Measurements from ENCODE around the gene ARHGEF7.

ARHGEF7 gene

DNA sequence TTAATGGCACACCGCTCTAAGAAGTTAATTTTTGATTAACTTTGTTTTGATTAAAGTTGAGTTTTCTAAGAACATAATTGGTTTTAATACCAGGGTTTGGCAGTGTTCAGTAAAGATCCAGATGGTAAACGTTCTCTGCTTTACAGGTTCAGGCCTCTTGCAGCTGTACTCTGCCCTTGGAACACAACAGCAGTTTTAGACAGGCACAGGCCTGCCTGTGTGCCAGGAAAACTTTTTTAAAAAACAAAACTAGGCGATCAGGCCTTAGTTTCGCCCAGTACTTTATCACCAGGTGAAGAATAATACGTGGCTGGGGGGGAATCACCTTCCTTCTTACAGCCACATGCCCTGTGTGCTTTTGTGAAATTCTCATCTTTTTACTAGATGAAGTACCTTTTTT, 167.3 kb downstream of the ARHGEF7 start:
- no peak for DNase-seq

DNA sequence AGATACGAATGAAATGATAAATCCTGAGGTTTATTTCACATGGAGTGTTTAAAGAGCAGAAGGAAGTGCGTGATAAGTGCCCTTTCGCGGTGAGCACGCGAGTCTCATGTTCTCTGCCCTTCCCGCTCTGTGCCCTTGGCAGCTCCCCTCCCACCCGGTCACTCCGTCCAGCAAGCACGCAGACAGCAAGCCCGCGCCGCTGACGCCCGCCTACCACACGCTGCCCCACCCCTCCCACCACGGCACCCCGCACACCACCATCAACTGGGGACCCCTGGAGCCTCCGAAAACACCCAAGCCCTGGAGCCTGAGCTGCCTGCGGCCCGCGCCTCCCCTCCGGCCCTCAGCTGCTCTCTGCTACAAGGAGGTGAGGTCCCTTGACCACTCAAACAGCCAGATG, 167.9 kb downstream of the ARHGEF7 start:
- DNase-seq, result no peak

DNA sequence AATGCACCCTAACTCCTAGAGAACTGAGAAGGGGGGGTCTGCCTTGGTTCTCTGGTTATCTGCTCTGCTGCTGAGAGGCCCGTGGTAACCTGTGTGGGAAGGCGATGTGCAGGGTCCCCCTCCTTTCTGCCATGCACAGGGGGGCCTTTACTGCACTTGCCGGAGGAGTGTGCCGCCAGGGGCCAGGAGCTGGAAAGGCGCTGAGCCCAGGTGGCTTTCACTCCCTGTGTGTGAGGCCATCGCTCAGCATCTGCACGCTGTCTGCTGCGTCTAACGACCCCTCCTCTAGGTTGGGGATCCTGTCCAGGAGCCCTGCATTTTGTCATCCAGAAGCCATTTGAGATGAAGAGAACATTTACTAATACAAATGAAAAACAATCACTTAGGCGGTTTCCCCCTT, 168.3 kb downstream of the ARHGEF7 start:
- DNase-seq, result no peak

DNA sequence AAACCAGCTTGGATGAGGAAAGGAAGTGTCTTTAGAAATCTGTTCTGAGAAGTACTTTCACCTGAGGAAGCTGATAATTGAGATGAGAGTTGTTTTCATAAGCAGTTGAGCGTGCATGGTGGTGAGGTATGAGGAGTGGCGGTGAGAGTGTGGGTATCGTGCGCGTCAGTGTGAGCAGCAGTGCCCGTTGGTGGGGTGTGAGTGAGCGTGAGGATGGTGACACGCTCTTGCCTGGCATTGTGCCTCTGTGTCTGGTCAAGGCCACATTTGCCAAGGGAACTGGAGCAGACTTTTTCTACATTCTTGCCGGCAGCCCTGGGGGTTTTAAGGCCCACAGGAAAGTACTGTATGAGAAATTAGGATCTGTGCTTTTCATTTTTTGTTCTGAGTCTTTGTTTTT, 168.9 kb downstream of the ARHGEF7 start:
- no peak for DNase-seq

DNA sequence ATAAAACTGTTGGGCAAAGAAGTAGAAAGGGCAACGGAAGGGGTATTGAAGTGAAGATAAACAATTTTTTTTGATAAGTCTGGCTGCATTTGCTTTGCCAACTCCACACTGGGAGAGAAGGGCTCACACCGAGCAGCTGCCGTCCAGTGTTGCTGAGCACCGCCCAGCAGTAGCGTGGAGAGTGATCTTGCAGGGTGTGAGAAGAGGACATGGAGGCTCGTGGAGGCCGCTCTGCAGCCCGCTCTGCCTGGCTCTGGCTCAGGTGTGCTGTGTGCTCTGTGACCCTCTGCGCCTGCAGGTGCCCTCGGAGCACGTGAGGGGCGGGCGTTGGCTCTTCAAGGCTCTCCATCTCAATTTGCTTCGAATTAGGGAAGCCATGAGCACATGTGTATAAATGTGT, 169.5 kb downstream of the ARHGEF7 start:
- DNase-seq, result no peak

DNA sequence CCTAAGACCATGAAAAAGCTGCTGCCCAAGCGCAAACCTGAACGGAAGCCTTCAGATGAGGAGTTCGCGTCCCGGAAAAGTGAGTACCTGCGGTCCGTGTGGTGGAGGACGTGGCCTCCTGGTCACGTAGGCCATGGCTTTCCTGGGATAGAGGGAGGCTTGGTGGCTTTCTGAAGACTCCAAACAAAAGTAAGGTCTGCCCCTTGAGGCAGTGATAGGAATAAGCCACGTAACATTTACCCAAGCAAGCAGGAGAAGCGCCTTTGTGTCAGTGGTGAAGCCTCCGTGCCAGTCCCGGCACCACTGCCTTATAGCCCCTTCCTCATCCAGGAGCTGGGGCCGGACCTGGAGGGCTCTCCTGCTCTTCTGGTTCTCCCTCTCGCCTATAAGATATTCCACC, 171.1 kb downstream of the ARHGEF7 start:
- DNase-seq, result no peak

DNA sequence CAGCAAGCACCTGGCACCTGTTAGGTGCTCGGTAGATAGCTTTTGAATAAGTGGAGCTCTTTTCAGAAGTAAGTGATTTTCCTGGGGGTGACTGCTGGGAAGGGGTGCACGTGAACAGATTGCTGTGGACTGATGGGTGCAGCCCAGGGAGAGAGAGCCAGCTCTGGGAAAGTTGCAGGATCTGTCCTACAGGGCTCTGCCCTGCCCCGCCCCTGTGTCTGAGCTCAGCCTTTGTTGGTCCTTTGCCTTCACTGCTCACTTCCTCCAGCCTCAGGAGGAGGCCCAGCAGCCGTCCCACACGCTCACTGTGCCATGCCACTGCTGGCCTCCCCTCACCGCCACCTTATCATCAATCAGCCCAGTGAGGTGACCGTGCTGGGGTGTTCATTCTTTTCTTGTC, 171.6 kb downstream of the ARHGEF7 start:
- DNase-seq, result no peak

DNA sequence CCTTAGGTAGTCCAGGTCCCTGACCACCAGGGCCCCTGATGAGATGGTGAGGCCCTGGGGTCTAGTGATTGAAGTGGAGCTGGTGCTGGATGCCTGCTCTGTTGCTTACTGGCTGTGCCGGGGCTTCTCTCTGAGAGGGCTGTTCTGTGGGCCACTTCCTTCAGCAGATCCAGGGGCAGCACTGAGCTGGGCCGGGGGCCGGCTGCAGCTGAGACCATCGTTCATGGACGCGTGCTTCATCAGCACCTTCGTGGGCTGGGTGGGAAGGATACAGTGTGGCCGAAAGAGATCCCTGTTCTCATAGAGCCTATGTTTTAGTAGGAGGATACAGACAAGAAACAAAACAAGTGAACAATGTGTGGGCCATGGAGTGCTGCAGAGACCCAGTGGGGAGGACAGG, 172.1 kb downstream of the ARHGEF7 start:
- DNase-seq, result no peak

DNA sequence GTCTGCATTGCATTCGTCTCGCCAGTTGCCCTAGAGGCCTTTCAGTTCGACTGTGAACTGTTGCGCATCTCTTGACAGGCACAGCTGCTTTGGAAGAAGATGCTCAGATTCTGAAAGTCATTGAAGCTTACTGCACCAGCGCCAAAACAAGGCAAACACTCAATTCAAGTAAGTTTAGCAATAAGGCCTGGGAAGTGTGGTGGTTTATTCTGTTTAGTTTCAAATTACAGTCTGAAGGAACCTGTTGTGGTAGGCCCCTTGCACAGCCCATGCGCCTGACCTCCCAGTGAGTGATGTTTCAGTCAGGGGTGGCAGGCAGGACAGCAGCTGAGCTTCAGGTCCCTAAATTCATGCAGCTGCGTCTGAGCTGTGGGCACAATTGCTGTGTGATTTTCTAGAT, 173.2 kb downstream of the ARHGEF7 start:
- no peak for DNase-seq

DNA sequence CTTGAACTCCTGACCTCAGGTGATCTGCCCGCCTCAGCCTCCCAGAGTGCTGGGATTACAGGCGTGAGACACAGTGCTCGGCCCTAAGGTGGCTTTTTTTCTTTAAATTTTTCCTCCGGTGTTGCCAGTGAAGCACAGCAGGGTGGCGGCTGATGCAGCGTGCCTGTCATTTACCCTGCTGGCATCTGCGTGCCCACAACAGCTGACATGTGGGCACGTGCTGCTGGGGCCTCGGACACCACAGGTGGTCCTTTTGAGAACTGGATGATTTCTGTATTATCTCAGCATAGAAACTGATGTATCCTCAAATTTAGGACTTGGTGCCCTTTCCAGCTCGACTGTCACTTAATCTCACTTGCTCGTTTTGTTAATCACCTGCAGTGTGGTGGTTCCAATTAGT, 174.1 kb downstream of the ARHGEF7 start:
- DNase-seq, result no peak

DNA sequence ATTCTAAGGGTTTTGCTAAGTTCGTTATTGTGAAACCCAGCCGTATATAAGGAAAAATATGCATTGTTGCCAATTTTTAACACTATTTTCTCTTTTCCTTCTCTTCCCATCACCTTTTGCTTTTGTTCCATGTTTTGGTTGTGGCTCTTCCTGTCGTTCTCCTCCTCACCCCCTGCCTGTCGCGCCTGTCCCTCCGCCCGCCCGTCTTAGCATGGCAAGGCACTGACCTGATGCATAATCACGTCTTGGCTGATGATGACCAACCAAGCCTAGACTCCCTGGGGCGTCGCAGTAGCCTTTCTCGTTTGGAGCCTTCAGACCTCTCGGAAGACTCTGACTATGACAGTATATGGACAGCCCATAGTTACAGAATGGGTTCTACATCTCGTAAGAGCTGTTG, 176.8 kb downstream of the ARHGEF7 start:
- DNase-seq, result no peak

DNA sequence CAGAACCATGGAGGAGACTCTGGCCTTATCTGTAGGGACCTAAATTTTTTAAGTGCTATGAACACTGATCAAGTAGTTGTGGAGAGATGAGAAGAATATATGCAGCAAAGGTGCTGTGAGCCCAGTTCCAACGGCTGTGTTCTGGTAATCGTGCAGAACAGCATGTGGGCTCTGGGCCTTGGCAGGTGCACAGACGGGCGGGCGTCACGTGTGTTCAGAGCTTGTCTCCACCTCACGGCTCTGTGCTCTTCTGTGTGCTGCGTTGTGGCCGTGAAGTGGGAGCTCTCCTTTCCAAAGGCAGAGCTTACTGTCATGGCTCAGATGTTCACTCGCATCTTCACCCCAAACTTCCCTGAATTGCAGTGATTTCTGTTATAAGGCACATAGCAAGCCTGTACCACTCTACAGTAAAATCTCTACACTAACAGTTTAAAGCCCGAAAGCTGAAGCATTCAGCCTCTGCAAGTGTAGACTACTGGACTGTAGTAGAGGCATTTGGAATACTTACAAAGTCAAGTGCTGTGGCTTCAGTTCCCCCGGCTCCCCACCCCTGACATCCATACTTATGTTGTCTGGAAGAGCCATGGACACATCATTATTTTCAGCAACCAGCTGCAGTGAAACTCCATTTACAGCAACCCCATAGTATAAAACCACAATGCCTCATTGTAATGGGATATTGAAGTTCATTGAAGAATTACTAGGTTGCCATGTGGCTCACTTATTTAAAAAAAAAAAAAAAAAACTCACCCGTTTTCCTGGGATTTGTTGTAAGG, 177.8 kb downstream of the ARHGEF7 start:
- DNase-seq, result no peak

DNA sequence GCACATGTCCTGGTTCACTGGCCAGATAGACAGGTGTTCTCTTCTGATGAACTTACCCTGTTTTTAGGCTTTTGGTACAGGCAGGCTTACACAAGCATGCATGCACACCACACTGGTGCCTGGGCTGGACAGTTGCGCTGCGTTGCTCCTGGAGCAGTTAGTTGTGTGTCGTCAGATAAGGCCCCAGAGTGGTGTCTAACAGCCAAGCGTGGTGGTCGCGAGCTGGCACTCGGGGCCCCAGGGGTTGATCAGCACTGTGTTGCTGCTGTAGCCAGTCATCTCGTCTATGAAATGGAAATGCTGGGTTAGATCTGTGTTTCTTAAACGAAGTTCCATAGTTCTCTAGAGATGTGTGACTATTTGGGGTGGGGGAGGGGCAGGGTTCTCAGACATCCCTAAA, 180.8 kb downstream of the ARHGEF7 start:
- DNase-seq, result no peak

DNA sequence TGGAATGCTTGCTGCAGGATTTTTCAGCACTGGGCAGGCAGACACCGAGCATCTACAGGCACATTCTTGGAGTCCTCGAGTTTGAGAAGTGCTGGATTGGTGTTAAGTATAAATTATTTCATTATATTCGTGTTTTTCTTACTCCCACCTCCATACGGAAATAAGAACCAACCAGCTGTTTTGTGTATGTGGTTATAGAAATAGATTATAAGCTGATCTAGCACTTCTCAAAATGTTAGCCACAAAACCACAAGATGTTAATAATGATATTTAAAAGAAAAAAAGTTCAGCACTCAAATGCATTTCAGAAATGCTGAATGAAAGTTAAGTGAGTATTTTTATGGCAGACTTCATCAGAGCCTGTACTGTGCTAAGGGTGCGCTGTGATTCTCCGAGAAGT, 181.3 kb downstream of the ARHGEF7 start:
- DNase-seq, result peak; percentile 16

DNA sequence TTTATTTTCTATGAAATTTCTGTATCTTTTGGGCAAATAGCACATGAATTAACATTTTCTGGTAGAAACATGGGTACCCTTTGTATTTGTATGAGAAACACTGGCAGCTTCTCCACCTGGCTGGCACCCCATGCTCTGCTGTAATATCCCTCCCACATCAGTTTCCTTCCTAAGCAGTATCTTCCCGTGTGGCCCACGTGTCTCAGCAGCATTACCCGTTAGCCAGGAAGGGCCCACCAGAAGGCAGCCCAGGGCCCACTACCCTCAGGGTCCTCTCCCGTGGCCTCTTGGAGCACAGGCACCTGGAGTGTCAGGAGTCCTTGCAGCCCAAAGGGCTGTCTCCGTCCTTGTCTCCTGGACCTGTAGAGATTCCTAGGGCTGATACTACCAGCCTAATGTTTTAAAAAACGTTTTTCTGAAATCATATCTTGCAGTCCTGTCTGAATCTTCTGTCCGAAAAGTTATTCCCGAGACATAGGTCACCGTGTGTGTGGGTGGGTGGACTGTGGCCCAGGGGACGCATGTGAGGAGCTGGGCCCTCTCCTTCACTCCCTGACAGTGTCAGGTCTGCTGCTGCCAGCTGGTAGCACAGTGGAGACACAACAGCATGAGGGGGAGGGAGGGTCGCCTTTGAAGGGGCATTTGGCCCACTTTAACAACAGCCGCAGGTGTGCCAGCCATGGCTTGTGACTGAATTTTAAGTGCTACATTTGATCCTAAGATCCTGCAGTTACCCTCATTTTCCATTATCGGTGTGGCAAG, 183.3 kb downstream of the ARHGEF7 start:
- DNase-seq, result no peak

DNA sequence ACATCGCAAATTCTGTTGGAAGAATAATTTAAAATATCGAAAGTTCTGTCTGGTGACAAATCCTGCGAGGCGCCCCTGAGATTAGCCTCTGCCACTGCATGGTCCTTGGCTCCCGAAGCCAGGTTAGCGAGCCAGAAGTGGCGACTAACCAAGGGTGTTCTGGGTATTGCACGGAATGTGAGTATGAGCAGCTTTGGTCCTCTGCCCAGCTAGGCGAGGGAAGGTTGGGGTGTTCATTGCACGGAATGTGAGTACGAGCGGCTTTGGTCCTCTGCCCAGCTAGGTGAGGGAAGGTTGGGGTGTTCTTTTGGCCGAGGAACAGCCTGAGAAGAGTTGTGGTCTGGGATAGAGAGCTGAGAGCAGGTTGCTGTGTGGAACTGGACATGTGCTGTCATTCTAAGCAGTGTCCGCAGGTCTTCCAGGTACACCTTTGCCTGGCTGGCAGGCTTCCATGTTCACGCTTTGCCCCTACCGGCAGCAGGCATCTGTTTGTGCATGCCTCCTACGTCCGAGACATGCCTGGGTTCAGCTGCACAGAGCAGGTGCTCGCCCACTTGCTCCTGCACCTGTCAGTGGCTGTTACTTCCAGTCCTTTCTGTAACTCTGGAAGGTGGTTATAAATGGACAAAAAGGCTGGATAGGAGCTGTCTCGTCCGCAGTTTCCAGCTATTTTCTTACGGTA, 187.1 kb downstream of the ARHGEF7 start:
- no peak for DNase-seq

DNA sequence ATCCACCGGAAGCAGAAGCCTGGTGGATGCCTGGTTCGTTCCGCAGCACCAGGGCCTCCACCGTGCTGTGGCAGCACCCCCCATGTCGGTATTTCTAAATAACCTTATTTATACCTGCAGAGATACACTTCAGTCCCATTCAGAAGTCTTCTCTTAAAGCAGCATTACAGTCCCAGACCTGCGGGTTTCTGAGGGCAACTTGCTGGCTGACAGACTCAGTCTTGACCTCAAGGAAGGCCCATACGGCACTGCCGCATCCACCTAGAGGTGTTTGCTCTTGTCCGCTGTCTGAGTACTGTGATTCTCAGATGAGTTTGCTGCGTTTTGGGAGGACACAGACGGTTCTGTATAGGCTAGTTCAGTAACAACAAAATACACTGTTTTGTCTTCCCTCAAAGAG, 188.4 kb downstream of the ARHGEF7 start:
- no peak for DNase-seq

DNA sequence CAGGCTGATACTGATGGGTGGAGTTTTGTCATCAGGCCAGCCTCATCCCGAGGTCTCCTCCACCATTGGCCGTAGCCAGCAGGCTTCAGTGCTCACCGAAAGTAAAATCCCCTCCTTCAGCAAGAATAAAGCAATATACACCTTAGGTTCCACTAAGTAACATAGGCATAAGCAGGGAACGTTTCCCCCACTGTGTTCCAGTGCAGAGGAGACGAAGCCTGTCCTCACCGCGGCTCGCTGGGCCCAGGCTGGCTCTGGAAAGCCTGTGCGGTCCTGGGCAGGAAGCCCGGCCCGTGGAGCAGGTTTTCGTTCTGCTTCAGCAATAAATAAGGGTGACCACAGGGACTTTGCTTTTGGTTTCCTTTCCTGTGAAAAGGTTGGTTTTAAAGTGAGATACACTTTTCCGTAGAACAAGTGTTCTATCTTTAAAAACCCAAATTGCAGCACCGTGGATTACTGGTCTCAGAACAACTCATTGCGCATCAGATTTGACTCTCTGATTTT, 189.0 kb downstream of the ARHGEF7 start:
- peak; percentile 60 for DNase-seq

DNA sequence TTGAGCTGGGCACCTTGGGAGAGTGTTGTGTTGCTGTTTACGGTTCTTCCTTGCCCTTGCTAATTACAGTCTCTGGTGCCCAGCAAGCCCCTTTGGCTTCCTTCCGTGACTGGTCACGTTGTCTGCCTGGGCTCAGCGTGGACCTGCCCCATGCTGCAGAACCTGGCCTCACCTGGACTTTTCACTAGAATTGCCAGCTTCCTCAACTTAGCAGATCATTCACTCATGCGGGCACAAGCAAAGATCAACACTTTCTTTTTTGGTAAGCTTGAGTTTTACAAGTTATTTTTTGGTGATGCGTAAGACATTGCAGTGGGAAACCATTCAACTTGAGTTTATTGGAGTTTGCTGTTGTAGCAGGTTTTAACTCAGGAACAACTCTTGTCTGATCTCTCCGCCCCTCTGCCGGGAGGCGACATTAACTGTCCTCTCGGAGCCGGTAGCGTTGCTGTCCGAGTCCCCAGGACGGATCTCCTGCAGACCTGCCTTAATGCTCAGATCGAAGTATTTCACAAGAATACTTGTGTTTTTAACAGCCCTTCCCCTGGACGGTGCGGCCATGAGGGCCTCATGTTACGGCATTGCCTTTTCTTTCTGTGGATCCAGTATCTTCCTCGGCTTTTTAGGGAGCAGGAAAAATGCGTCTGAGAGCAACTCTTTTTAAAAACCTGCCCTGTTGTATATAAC, 189.6 kb downstream of the ARHGEF7 start:
- no peak for DNase-seq

DNA sequence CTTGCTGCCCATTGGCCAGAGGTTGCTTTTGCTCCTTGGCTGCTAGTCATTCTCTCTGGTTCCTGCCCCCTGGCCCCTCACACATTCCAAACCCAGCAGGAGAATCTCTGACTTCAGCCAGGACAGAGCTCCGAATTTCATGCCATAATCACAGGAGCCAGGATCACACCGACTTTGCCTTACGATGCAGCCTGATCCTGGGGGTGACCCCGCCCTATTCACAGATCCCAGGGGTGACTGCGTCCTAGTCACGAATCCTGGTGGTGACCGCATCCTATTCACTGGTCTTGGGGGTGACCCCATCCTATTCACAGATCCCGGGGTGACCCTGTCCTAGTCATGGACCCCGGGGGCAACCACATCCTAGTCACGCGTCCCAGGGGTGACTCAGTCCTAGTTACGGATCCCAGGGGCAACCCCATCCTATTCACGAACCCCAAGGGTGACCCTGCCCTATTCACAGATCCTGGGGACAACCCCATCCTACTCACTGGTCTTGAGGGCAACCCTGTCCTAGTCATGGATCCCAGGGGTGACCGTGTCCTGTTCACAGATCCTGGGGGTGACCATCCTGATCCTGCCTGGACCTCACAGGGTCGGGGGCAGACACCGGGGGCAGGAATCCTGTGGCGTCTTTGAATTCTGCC, 198.0 kb downstream of the ARHGEF7 start:
- DNase-seq, result no peak

DNA sequence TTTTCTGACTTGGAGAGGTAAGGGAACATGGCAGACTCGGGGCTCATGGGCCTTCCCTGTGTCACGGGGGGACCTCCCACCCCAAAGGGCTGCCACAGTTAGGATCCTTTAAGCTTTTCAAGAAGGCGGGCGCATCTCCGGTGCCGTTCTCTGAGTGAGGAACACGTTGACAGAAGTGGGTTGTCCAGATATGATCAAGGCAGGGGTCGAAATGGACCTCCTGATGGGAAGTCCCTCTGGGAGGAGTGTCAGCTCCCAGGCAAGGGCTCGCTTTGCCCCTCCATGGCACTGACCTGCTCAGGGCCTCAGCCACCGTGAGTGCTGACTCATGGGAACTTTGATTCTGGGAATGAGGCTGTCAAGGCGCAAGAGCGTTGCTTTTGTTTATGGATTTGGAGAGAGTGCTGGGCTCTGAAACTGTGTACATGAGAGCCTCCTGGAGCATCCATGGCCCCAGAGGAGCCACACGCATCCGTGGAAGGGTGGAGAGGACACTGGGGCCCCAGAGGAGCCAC, 198.9 kb downstream of the ARHGEF7 start:
- DNase-seq, result no peak

DNA sequence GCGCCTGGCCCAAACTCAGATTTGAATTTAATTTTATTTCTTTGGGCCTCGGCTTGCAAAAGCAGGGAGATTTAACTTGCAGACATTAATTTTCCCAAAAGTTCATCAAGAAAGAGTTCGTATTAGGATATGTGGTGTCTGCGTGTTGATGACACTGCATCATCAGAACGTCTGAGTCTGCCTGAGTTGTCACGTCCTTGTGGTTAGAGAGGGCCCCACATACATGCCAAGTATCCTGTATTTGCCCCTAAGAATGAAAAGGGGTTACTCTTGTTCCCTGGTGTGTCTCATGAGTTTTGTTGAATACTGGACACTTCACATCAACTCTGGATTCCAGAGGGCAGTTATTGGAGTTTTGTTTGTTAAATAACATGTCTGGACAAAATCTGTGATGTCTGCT, 199.7 kb downstream of the ARHGEF7 start:
- no peak for DNase-seq
